HepG2 (cell line): ENCODE results near the gene WDHD1.
"Not testable (repeated sequence)": the region's sequence is repeated elsewhere in the genome, so short reads cannot be mapped to it uniquely, and the experiment has no call there.

Experiments used
- FOXA3 ChIP-seq: IDR thresholded peaks from 2 replicates; pipeline ENCODE4 v1.6.1; 2016; ENCODE audit warnings: missing genetic modification reagents, missing compliant biosample characterization
- MZF1 ChIP-seq: sonication (generic); formaldehyde crosslinking; IDR thresholded peaks from 2 replicates; pipeline ENCODE4 v1.8.1; 2023; ENCODE audit warnings: mild to moderate bottlenecking, missing genetic modification reagents, borderline replicate concordance
- TCF7L2 ChIP-seq: IDR thresholded peaks from 2 replicates; pipeline ENCODE4 v1.6.1; 2011; ENCODE audit warnings: mild to moderate bottlenecking, low read depth, low read length, moderate library complexity
- ZBTB1 ChIP-seq: sonication (generic); formaldehyde crosslinking; IDR thresholded peaks from 2 replicates; pipeline ENCODE4 v1.4.0; 2020; ENCODE audit warnings: missing genetic modification reagents, borderline replicate concordance
- ZNF18 ChIP-seq: sonication (generic); formaldehyde crosslinking; IDR thresholded peaks from 2 replicates; pipeline ENCODE4 v1.8.0; 2022; ENCODE audit warnings: mild to moderate bottlenecking, missing genetic modification reagents; ENCODE audit not compliant: insufficient replicate concordance
- ZNF354B ChIP-seq: sonication (generic); formaldehyde crosslinking; IDR thresholded peaks from 2 replicates; pipeline ENCODE4 v1.8.0; 2022; ENCODE audit warnings: mild to moderate bottlenecking, missing genetic modification reagents
- ZNF468 ChIP-seq: sonication (generic); formaldehyde crosslinking; IDR thresholded peaks from 2 replicates; pipeline ENCODE4 v1.8.0; 2022; ENCODE audit warnings: mild to moderate bottlenecking, moderate library complexity, missing genetic modification reagents
- ZNF720 ChIP-seq: sonication (generic); formaldehyde crosslinking; IDR thresholded peaks from 2 replicates; pipeline ENCODE4 v1.4.0; 2020; ENCODE audit warnings: missing genetic modification reagents
- ZNF782 ChIP-seq: sonication (generic); formaldehyde crosslinking; IDR thresholded peaks from 2 replicates; pipeline ENCODE4 v1.4.0; 2020; ENCODE audit warnings: missing genetic modification reagents, mild to moderate bottlenecking, borderline replicate concordance

- TF ChIP-seq ZNF18 (CRISPR knock-in tag); ZNF354B; ZNF468; MZF1 (CRISPR knock-in tag); ZBTB1 (CRISPR knock-in tag); TCF7L2; ZNF720 (CRISPR knock-in tag); ZNF782 (CRISPR knock-in tag); FOXA3 (CRISPR knock-in tag): not testable (repeated sequence)
These were observed 38.0 kb upstream of the WDHD1 start for GRCh38 chr14:55064896-55065295.
